SU-DHL-6 (cell line): ENCODE data around the gene NCBP3.
"Not testable (repeated sequence)": the region's sequence is repeated elsewhere in the genome, so short reads cannot be mapped to it uniquely, and the experiment has no call there.

Experiments used
- H2AFZ ChIP-seq: fragments of 200-600 bp; sonication (generic); 2 replicates; pipeline ENCODE4 v1.6.1; 2014; ENCODE audit warnings: low read depth, mild to moderate bottlenecking, moderate library complexity, mixed read lengths, antibody characterized with exemption, low read length; ENCODE audit not compliant: severe bottlenecking
- H3F3A ChIP-seq: fragments of 200-600 bp; shearing (Covaris generic); 2 replicates; pipeline ENCODE4 v1.6.0; 2016; ENCODE audit warnings: antibody characterized with exemption, mild to moderate bottlenecking; ENCODE audit not compliant: insufficient read depth
- H3K27ac ChIP-seq: fragments of 200-600 bp; sonication (generic); 2 replicates; pipeline ENCODE4 v1.5.1; 2016; ENCODE audit warnings: low read depth, mild to moderate bottlenecking, low read length, moderate library complexity, mixed read lengths
- H3K27me3 ChIP-seq: fragments of 200-600 bp; sonication (generic), shearing (Covaris generic); 2 replicates; pipeline ENCODE4 v1.6.0; 2014; ENCODE audit warnings: mild to moderate bottlenecking, low read length
- H3K36me3 ChIP-seq: fragments of 200-600 bp; sonication (generic); 2 replicates; pipeline ENCODE4 v1.6.1; 2014; ENCODE audit warnings: mild to moderate bottlenecking, low read length, mixed read lengths
- H3K4me2 ChIP-seq: fragments of 300-600, 200-600 bp; shearing (Covaris generic), sonication (generic); 2 replicates; pipeline ENCODE4 v1.6.0; 2014; ENCODE audit warnings: low read length, low read depth, mild to moderate bottlenecking; ENCODE audit not compliant: poor library complexity, severe bottlenecking
- H3K4me3 ChIP-seq: fragments of 200-600 bp; sonication (generic); 2 replicates; pipeline ENCODE4 v1.5.1; 2014; ENCODE audit warnings: antibody characterized with exemption, low read length, mild to moderate bottlenecking, mixed read lengths; ENCODE audit not compliant: insufficient read depth, poor library complexity, severe bottlenecking
- H3K79me2 ChIP-seq: fragments of 200-600 bp; sonication (generic); 2 replicates; pipeline ENCODE4 v1.6.1; 2014; ENCODE audit warnings: mild to moderate bottlenecking, low read length, moderate library complexity; ENCODE audit not compliant: insufficient read depth
- H3K9ac ChIP-seq: fragments of 200-600 bp; sonication (generic); 2 replicates; pipeline ENCODE4 v1.7.0; 2014; ENCODE audit warnings: mild to moderate bottlenecking, low read length
- H3K9me2 ChIP-seq: fragments of 200-600 bp; sonication (generic); replicated peaks from 2 replicates; pipeline ENCODE4 v1.6.1; 2014; ENCODE audit warnings: low read length; ENCODE audit not compliant: insufficient read depth
- H3K9me3 ChIP-seq: fragments of 200-600 bp; sonication (generic); 2 replicates; pipeline ENCODE4 v1.6.1; 2014; ENCODE audit warnings: low read length, mixed read lengths; ENCODE audit not compliant: insufficient read depth
- H4K20me1 ChIP-seq: fragments of 200-600 bp; sonication (generic); 2 replicates; pipeline ENCODE4 v1.6.1; 2014; ENCODE audit warnings: low read depth, mild to moderate bottlenecking, antibody characterized with exemption, low read length, moderate library complexity, mixed read lengths
- CTCF ChIP-seq: fragments of 200-600 bp; sonication (generic); IDR thresholded peaks from one replicate; pipeline ENCODE4 v1.5.1; 2017; ENCODE audit warnings: antibody characterized with exemption, mild to moderate bottlenecking, low read length, moderate library complexity; ENCODE audit not compliant: insufficient read depth, poor library complexity, severe bottlenecking
- EZH2phosphoT487 ChIP-seq: fragments of 200-600 bp; sonication (generic), shearing (Covaris generic); conservative IDR thresholded peaks from 2 replicates; pipeline ENCODE4 v1.6.1; 2018; ENCODE audit warnings: mild to moderate bottlenecking, antibody characterized with exemption, low read length, moderate library complexity, mixed read lengths

The NCBP3 gene

GRCh38 chr17:3845291-3845620 is 790 bp downstream of the NCBP3 start:
- H3K9ac ChIP-seq: peak overlapping the region; percentile 98
- H3K79me2 ChIP-seq: peaks cover 19% of the 10 kb centered on the region
- no peaks in the 10 kb centered on the region for H3K9me2 ChIP-seq
- H2AFZ ChIP-seq: peak overlapping the region; percentile 98
- H3K4me2 ChIP-seq: peak overlapping the region; percentile 79
- H3F3A ChIP-seq: 0 out of 2 replicates have a peak, but pooled peaks cover 5% of the 10 kb centered on the region
- no peaks in the 10 kb centered on the region for H3K9me3 ChIP-seq
- H3K27ac ChIP-seq: peak overlapping the region; percentile 52
- no peaks in the 10 kb centered on the region for H4K20me1 ChIP-seq
- peak overlapping the region; percentile 95 for H3K4me3 ChIP-seq
- no peaks in the 10 kb centered on the region for H3K27me3 ChIP-seq
- TF ChIP-seq CTCF (no peak), EZH2phosphoT487 (no peak)
- no peaks in the 10 kb centered on the region for H3K36me3 ChIP-seq

- Histone ChIP-seq H3K79me2 (peaks cover 19% of the 10 kb centered on the region), H3K4me2 (peak overlapping the region; percentile 79)
- H3K36me3 ChIP-seq, H3K9me3 ChIP-seq, H2AFZ ChIP-seq, H3K27ac ChIP-seq, H3K9me2 ChIP-seq, H4K20me1 ChIP-seq, H3K9ac ChIP-seq, H3K4me3 ChIP-seq, H3K27me3 ChIP-seq, H3F3A ChIP-seq: not testable (repeated sequence)
Measured at GRCh38 chr17:3844556-3844955, 1.5 kb downstream of the NCBP3 start.

- Histone ChIP-seq H3K9me3 (no peaks in the 10 kb centered on the region), H3K27ac (no peak overlapping the region), H2AFZ (no peak overlapping the region), H3K27me3 (no peaks in the 10 kb centered on the region), H3K4me2 (no peak overlapping the region), H3K4me3 (no peak overlapping the region), H3K9ac (no peak overlapping the region), H3F3A (0 out of 2 replicates have a peak, but pooled peaks cover 5% of the 10 kb centered on the region), H3K79me2 (peaks cover 19% of the 10 kb centered on the region), H3K36me3 (0 out of 2 replicates have a peak, but pooled peaks cover 4% of the 10 kb centered on the region), H3K9me2 (no peaks in the 10 kb centered on the region), H4K20me1 (no peaks in the 10 kb centered on the region)
- TF ChIP-seq CTCF (peak; percentile 78), EZH2phosphoT487 (no peak)
Measured at GRCh38 chr17:3843935-3844516, 2.0 kb downstream of the NCBP3 start.

- Histone ChIP-seq H3K9ac (no peak overlapping the region), H3K4me2 (no peak overlapping the region), H2AFZ (no peak overlapping the region), H3F3A (no peaks in the 10 kb centered on the region), H3K9me2 (no peaks in the 10 kb centered on the region), H3K9me3 (no peaks in the 10 kb centered on the region), H3K36me3 (peaks cover 9% of the 10 kb centered on the region; the same call in 1 of the 2 replicates), H3K4me3 (no peak overlapping the region), H4K20me1 (no peaks in the 10 kb centered on the region), H3K79me2 (no peaks in the 10 kb centered on the region), H3K27me3 (no peaks in the 10 kb centered on the region), H3K27ac (no peak overlapping the region)
- no peak for TF ChIP-seq EZH2phosphoT487
- TF ChIP-seq CTCF: no peak
Measured at GRCh38 chr17:3838206-3838605, 7.8 kb downstream of the NCBP3 start.
